WTC11 (cell line): ENCODE data around the gene CDH2. TPM values are rescaled to one million over a fixed set of nuclear protein-coding genes. Genes with fewer than 3 reads are reported as not detected.

Source experiments
- ATAC-seq: fragments of 200-7000 bp; cut with Tn5 transposase; 2 replicates; pipeline ENCODE4 v1.10.0; 2021; ENCODE audit warnings: mild to moderate bottlenecking, moderate library complexity
- CTCF ChIA-PET: fragments of 300-600 bp; sonication (Branson Sonifier 250); formaldehyde crosslinking; loops from one replicate; lab custom pipeline; 2021; ENCODE audit warnings: antibody characterized with exemption; lab: Charles Lee
- POLR2A ChIA-PET: fragments of 350-600 bp; sonication (Branson Sonifier 250); formaldehyde crosslinking; loops from one replicate; lab custom pipeline; 2021; ENCODE audit warnings: antibody characterized with exemption; lab: Charles Lee
- DNase-seq: peaks from one replicate; pipeline ENCODE4 v3.0.0; 2021; ENCODE audit warnings: low spot score
- H3K27ac Mint-ChIP-seq: 2 replicates; pipeline ENCODE4 v1.8.0; 2021; ENCODE audit warnings: mixed read lengths
- H3K27me3 Mint-ChIP-seq: 2 replicates; pipeline ENCODE4 v1.8.0; 2021; ENCODE audit warnings: low read depth, mild to moderate bottlenecking, moderate library complexity, mixed read lengths
- H3K36me3 Mint-ChIP-seq: 2 replicates; pipeline ENCODE4 v1.8.0; 2021; ENCODE audit warnings: mixed read lengths
- H3K4me1 Mint-ChIP-seq: 2 replicates; pipeline ENCODE4 v1.8.0; 2022; ENCODE audit warnings: mixed read lengths
- H3K4me3 Mint-ChIP-seq: 2 replicates; pipeline ENCODE4 v1.8.0; 2021; ENCODE audit warnings: mild to moderate bottlenecking, moderate library complexity, mixed read lengths
- H3K9me3 Mint-ChIP-seq: 2 replicates; pipeline ENCODE4 v1.8.0; 2021; ENCODE audit warnings: mixed read lengths
- ETV6 ChIP-seq: sonication (generic); formaldehyde crosslinking; IDR thresholded peaks from 2 replicates; pipeline ENCODE4 v1.8.1; 2022; ENCODE audit warnings: mild to moderate bottlenecking, missing genetic modification reagents
- FOXP1 ChIP-seq: sonication (generic); formaldehyde crosslinking; IDR thresholded peaks from 2 replicates; pipeline ENCODE4 v1.8.0; 2022; ENCODE audit warnings: missing genetic modification reagents, mild to moderate bottlenecking, moderate library complexity, borderline replicate concordance
- HMGXB4 ChIP-seq: sonication (generic); formaldehyde crosslinking; IDR thresholded peaks from 2 replicates; pipeline ENCODE4 v1.8.1; 2023; ENCODE audit warnings: mild to moderate bottlenecking, moderate library complexity, missing genetic modification reagents
- IRF2 ChIP-seq: sonication (generic); formaldehyde crosslinking; IDR thresholded peaks from 2 replicates; pipeline ENCODE4 v1.8.0; 2022; ENCODE audit warnings: low read depth, missing genetic modification reagents, borderline replicate concordance
- MXD4 ChIP-seq: fragments of 250-450 bp; sonication (Bioruptor Pico); IDR thresholded peaks from 2 replicates; pipeline ENCODE4 v1.8.0; 2021; ENCODE audit warnings: mild to moderate bottlenecking, moderate library complexity, borderline replicate concordance
- PRRX2 ChIP-seq: fragments of 250-450 bp; sonication (Bioruptor Pico); IDR thresholded peaks from 2 replicates; pipeline ENCODE4 v1.8.0; 2021; ENCODE audit warnings: mild to moderate bottlenecking
- SMAD3 ChIP-seq: sonication (generic); formaldehyde crosslinking; IDR thresholded peaks from 2 replicates; pipeline ENCODE4 v1.8.0; 2022; ENCODE audit warnings: missing genetic modification reagents, mild to moderate bottlenecking, borderline replicate concordance
- TP53 ChIP-seq: sonication (generic); formaldehyde crosslinking; IDR thresholded peaks from 2 replicates; pipeline ENCODE4 v1.8.1; 2023; ENCODE audit warnings: mild to moderate bottlenecking, missing genetic modification reagents
- USF2 ChIP-seq: sonication (generic); formaldehyde crosslinking; IDR thresholded peaks from 2 replicates; pipeline ENCODE4 v1.8.1; 2023; ENCODE audit warnings: mild to moderate bottlenecking, missing genetic modification reagents, moderate library complexity
- ZNF396 ChIP-seq: fragments of 250-450 bp; sonication (Bioruptor Pico); IDR thresholded peaks from 2 replicates; pipeline ENCODE4 v1.8.0; 2021; ENCODE audit warnings: mild to moderate bottlenecking, moderate library complexity, borderline replicate concordance
- ZNF671 ChIP-seq: fragments of 250-450 bp; sonication (Bioruptor Pico); IDR thresholded peaks from 2 replicates; pipeline ENCODE4 v1.8.0; 2021; ENCODE audit warnings: mild to moderate bottlenecking
- total RNA-seq: library from RNA; stranded (reverse); gene quantifications from 3 replicates; pipeline ENCODE4 v1.2.3, GENCODE V29; 2021
- TF ChIP-seq, protein P1 (sequence below): sonication (generic); formaldehyde crosslinking; IDR thresholded peaks from 2 replicates; pipeline ENCODE4 v1.8.0; 2023; ENCODE audit warnings: mild to moderate bottlenecking, missing genetic modification reagents
- TF ChIP-seq, protein P2 (sequence below): sonication (generic); formaldehyde crosslinking; IDR thresholded peaks from 2 replicates; pipeline ENCODE4 v1.8.0; 2022; ENCODE audit warnings: mild to moderate bottlenecking, missing genetic modification reagents
- TF ChIP-seq, protein P3 (sequence below): sonication (generic); formaldehyde crosslinking; IDR thresholded peaks from 2 replicates; pipeline ENCODE4 v1.8.1; 2023; ENCODE audit warnings: mild to moderate bottlenecking, missing genetic modification reagents, borderline replicate concordance
- TF ChIP-seq, protein P4 (sequence below): fragments of 250-450 bp; sonication (Bioruptor Pico); IDR thresholded peaks from 2 replicates; pipeline ENCODE4 v2.1.2; 2022; ENCODE audit warnings: mild to moderate bottlenecking, moderate library complexity
- TF ChIP-seq, protein P5 (sequence below): fragments of 250-450 bp; sonication (Bioruptor Pico); IDR thresholded peaks from 2 replicates; pipeline ENCODE4 v1.9.0; 2021; ENCODE audit warnings: mild to moderate bottlenecking

The CDH2 gene
- total RNA-seq, 1 experiment from 2014 or later, result 17.3 TPM

- H3K27ac Mint-ChIP-seq, result no peak overlapping the region
- ATAC-seq, result no peak
- H3K4me1 Mint-ChIP-seq, result 0 out of 2 replicates have a peak, but pooled peaks cover 7% of the 10 kb centered on the region
- H3K36me3 Mint-ChIP-seq, result no peaks in the 10 kb centered on the region
- no peak overlapping the region for H3K4me3 Mint-ChIP-seq
- TF ChIP-seq USF2 (CRISPR knock-in tag) (no peak), HMGXB4 (no peak), IRF2 (CRISPR knock-in tag) (no peak), PRRX2 (no peak), SMAD3 (CRISPR knock-in tag) (no peak), MXD4 (CRISPR knock-in tag) (no peak), TP53 (CRISPR knock-in tag) (no peak), ZNF396 (CRISPR knock-in tag) (no peak), ZNF671 (CRISPR knock-in tag) (no peak), FOXP1 (CRISPR knock-in tag) (no peak), ETV6 (CRISPR knock-in tag) (no peak)
- TF ChIP-seq, protein P1, sequence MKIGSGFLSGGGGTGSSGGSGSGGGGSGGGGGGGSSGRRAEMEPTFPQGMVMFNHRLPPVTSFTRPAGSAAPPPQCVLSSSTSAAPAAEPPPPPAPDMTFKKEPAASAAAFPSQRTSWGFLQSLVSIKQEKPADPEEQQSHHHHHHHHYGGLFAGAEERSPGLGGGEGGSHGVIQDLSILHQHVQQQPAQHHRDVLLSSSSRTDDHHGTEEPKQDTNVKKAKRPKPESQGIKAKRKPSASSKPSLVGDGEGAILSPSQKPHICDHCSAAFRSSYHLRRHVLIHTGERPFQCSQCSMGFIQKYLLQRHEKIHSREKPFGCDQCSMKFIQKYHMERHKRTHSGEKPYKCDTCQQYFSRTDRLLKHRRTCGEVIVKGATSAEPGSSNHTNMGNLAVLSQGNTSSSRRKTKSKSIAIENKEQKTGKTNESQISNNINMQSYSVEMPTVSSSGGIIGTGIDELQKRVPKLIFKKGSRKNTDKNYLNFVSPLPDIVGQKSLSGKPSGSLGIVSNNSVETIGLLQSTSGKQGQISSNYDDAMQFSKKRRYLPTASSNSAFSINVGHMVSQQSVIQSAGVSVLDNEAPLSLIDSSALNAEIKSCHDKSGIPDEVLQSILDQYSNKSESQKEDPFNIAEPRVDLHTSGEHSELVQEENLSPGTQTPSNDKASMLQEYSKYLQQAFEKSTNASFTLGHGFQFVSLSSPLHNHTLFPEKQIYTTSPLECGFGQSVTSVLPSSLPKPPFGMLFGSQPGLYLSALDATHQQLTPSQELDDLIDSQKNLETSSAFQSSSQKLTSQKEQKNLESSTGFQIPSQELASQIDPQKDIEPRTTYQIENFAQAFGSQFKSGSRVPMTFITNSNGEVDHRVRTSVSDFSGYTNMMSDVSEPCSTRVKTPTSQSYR (CRISPR knock-in tag), result no peak
- TF ChIP-seq, protein P2, sequence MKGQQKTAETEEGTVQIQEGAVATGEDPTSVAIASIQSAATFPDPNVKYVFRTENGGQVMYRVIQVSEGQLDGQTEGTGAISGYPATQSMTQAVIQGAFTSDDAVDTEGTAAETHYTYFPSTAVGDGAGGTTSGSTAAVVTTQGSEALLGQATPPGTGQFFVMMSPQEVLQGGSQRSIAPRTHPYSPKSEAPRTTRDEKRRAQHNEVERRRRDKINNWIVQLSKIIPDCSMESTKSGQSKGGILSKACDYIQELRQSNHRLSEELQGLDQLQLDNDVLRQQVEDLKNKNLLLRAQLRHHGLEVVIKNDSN (CRISPR knock-in tag), result no peak
- TF ChIP-seq, protein P3, sequence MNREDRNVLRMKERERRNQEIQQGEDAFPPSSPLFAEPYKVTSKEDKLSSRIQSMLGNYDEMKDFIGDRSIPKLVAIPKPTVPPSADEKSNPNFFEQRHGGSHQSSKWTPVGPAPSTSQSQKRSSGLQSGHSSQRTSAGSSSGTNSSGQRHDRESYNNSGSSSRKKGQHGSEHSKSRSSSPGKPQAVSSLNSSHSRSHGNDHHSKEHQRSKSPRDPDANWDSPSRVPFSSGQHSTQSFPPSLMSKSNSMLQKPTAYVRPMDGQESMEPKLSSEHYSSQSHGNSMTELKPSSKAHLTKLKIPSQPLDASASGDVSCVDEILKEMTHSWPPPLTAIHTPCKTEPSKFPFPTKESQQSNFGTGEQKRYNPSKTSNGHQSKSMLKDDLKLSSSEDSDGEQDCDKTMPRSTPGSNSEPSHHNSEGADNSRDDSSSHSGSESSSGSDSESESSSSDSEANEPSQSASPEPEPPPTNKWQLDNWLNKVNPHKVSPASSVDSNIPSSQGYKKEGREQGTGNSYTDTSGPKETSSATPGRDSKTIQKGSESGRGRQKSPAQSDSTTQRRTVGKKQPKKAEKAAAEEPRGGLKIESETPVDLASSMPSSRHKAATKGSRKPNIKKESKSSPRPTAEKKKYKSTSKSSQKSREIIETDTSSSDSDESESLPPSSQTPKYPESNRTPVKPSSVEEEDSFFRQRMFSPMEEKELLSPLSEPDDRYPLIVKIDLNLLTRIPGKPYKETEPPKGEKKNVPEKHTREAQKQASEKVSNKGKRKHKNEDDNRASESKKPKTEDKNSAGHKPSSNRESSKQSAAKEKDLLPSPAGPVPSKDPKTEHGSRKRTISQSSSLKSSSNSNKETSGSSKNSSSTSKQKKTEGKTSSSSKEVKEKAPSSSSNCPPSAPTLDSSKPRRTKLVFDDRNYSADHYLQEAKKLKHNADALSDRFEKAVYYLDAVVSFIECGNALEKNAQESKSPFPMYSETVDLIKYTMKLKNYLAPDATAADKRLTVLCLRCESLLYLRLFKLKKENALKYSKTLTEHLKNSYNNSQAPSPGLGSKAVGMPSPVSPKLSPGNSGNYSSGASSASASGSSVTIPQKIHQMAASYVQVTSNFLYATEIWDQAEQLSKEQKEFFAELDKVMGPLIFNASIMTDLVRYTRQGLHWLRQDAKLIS (CRISPR knock-in tag), result no peak
- TF ChIP-seq, protein P4, sequence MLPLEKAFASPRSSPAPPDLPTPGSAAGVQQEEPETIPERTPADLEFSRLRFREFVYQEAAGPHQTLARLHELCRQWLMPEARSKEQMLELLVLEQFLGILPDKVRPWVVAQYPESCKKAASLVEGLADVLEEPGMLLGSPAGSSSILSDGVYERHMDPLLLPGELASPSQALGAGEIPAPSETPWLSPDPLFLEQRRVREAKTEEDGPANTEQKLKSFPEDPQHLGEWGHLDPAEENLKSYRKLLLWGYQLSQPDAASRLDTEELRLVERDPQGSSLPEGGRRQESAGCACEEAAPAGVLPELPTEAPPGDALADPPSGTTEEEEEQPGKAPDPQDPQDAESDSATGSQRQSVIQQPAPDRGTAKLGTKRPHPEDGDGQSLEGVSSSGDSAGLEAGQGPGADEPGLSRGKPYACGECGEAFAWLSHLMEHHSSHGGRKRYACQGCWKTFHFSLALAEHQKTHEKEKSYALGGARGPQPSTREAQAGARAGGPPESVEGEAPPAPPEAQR (CRISPR knock-in tag), result no peak
- TF ChIP-seq, protein P5, sequence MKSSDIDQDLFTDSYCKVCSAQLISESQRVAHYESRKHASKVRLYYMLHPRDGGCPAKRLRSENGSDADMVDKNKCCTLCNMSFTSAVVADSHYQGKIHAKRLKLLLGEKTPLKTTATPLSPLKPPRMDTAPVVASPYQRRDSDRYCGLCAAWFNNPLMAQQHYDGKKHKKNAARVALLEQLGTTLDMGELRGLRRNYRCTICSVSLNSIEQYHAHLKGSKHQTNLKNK, result no peak
- TF ChIP-seq, all 79 proteins: peak for 0
- DNase-seq, result no peak
- CTCF ChIA-PET, result no interaction called here
- H3K9me3 Mint-ChIP-seq, result no peaks in the 10 kb centered on the region
- POLR2A ChIA-PET, result no interaction called here
- H3K27me3 Mint-ChIP-seq, result peaks cover 6% of the 10 kb centered on the region
Measured at GRCh38 chr18:28168725-28169124, 8.2 kb downstream of the CDH2 start.
